ENCODE results near the gene CTBP2. TPM values are rescaled to one million over a fixed set of nuclear protein-coding genes. Genes with fewer than 3 reads are reported as not detected.
"Not testable (repeated sequence)": the region's sequence is repeated elsewhere in the genome, so short reads cannot be mapped to it uniquely, and the experiment has no call there.

CTBP2 gene
- total RNA-seq, 3 donors from 2014 or later, result 53.1 to 91.2 (median 65.9) TPM

DNA sequence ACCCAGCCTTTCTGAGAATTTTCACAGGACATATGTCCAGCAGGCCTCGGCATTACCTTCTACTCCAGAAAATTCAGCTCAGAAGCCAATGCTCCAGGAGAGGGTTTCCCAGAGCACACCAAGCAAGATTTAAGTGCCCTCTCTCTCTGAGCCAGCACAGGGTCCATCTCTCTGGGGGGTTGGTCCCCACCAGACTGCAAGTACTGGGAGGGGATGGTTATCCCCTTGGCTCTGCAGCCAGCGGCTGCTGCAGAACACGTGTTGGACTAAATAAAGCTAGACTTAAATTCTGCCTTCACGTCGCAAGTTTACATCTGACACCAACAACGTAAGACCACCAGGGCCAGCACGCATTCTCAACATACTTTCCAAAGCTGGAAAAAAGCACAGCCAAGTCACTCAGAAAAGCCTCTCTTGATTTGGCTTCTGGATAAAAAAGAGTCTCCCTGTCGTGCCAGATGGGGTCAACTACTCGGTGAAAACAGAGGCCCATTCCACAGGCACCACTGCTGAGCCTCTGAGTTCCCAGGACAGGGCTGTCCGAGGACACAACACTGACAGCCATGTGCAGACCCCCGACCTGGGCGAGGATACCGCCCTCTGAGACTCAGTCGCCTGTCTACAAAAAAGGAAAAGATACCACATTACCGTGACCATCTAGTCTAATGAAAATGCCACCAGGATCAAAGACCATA lies 77.3 kb downstream of the CTBP2 start:
- intact Hi-C loops (cut with DNase I; ENCODE audit: low total_unique reads), result no loop called here
- no peak overlapping the region for H3K27ac ChIP-seq
- no peaks in the 10 kb centered on the region for H3K27me3 ChIP-seq
- TF ChIP-seq POLR2A (IDR thresholded peaks at IDR 0.05), result no peak
- TF ChIP-seq, protein P1, sequence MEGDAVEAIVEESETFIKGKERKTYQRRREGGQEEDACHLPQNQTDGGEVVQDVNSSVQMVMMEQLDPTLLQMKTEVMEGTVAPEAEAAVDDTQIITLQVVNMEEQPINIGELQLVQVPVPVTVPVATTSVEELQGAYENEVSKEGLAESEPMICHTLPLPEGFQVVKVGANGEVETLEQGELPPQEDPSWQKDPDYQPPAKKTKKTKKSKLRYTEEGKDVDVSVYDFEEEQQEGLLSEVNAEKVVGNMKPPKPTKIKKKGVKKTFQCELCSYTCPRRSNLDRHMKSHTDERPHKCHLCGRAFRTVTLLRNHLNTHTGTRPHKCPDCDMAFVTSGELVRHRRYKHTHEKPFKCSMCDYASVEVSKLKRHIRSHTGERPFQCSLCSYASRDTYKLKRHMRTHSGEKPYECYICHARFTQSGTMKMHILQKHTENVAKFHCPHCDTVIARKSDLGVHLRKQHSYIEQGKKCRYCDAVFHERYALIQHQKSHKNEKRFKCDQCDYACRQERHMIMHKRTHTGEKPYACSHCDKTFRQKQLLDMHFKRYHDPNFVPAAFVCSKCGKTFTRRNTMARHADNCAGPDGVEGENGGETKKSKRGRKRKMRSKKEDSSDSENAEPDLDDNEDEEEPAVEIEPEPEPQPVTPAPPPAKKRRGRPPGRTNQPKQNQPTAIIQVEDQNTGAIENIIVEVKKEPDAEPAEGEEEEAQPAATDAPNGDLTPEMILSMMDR (IDR thresholded peaks at IDR 0.05), result no peak
- TF ChIP-seq POLR2AphosphoS5 (IDR thresholded peaks at IDR 0.05), result no peak
- H3K4me3 ChIP-seq, result no peak overlapping the region
- H3K9me3 ChIP-seq, result no peaks in the 10 kb centered on the region
- H3K36me3 ChIP-seq, result no peaks in the 10 kb centered on the region
- H3K4me1 ChIP-seq, result peaks cover 0 to 4% of the 10 kb centered on the region in 2 donors
- no peak for DNase-seq (ENCODE audit: low spot score in 2 of 2)

DNA sequence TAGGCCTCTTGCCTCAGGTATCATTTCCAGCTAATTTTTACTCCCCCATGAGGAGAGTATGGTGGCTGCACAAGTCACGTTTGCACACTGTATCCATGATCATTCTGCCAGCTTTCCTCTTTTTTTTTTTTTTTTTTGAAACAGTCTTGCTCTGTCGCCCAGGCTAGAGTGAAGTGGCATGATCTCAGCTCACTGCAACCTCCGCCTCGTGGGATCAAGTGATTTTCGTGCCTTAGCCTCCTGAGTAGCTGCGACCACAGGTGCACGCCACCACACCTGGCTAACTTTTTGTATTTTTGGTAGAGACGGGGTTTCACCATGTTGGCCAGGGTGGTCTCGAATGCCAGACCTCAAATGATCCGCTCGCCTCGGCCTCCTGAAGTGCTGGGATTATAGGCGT lies 77.9 kb downstream of the CTBP2 start:
- not testable (repeated sequence) for H3K27ac ChIP-seq

GRCh38 chr10:125081931-125082330 lies 78.4 kb downstream of the CTBP2 start:
- intact Hi-C loops (cut with DNase I; ENCODE audit: low total_unique reads), result no loop called here
- no peak for DNase-seq (ENCODE audit: low spot score in 2 of 2)
- no peak overlapping the region for H3K4me3 ChIP-seq
- no peaks in the 10 kb centered on the region for H3K36me3 ChIP-seq
- TF ChIP-seq, protein P1 (IDR thresholded peaks at IDR 0.05), result no peak
- TF ChIP-seq POLR2AphosphoS5 (IDR thresholded peaks at IDR 0.05) (no peak), POLR2A (IDR thresholded peaks at IDR 0.05) (no peak)
- H3K27me3 ChIP-seq, result no peaks in the 10 kb centered on the region
- no peaks in the 10 kb centered on the region for H3K9me3 ChIP-seq
- H3K4me1 ChIP-seq, result peaks cover 0 to 4% of the 10 kb centered on the region in 2 donors
- peak overlapping the region; percentile 21 to 55 for H3K27ac ChIP-seq

More for the DNA sequence above, 77.9 kb downstream of the CTBP2 start:
- H3K27me3 ChIP-seq; intact Hi-C loops (cut with DNase I; ENCODE audit: low total_unique reads); H3K4me3 ChIP-seq; H3K4me1 ChIP-seq; H3K9me3 ChIP-seq; H3K36me3 ChIP-seq; DNase-seq (ENCODE audit: low spot score in 2 of 2): not testable (repeated sequence)

DNA sequence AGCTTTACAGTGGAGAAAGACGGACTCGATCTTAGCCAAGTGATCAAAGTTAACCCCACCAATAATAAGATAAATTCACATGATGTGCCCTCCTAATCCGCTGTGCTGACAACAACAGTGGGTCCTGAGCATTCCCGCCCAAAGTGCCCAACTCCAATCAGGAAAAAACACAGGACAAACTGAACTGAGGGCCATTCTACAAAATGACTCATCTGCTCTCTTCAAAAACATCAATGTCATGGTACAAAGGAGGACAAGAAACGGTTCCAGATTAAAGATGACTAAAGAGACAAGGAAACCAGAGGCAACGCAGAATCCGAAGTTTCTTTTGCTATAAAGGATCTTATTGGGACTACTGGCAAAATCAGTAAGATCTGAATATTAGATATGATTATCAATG lies 79.4 kb downstream of the CTBP2 start:
- peaks cover 0 to 4% of the 10 kb centered on the region in 2 donors for H3K4me1 ChIP-seq
- TF ChIP-seq, protein P1 (IDR thresholded peaks at IDR 0.05), result no peak
- TF ChIP-seq POLR2A (IDR thresholded peaks at IDR 0.05), result no peak
- TF ChIP-seq POLR2AphosphoS5 (IDR thresholded peaks at IDR 0.05), result no peak
- intact Hi-C loops (cut with DNase I; ENCODE audit: low total_unique reads), result no loop called here
- H3K4me3 ChIP-seq, result no peak overlapping the region
- no peaks in the 10 kb centered on the region for H3K36me3 ChIP-seq
- H3K27ac ChIP-seq, result no peak overlapping the region
- no peaks in the 10 kb centered on the region for H3K9me3 ChIP-seq
- DNase-seq (ENCODE audit: low spot score in 2 of 2), result no peak
- no peaks in the 10 kb centered on the region for H3K27me3 ChIP-seq

GRCh38 chr10:125080296-125080695 lies 80.1 kb downstream of the CTBP2 start:
- Histone ChIP-seq H3K4me3 (no peak overlapping the region), H3K36me3 (no peaks in the 10 kb centered on the region), H3K27ac (no peak overlapping the region), H3K9me3 (no peaks in the 10 kb centered on the region), H3K27me3 (no peaks in the 10 kb centered on the region), H3K4me1 (peaks cover 0 to 4% of the 10 kb centered on the region in 2 donors)
- intact Hi-C loops (cut with DNase I; ENCODE audit: low total_unique reads), result no loop called here
- DNase-seq (ENCODE audit: low spot score in 2 of 2), result no peak
- TF ChIP-seq POLR2AphosphoS5 (IDR thresholded peaks at IDR 0.05) (no peak), POLR2A (IDR thresholded peaks at IDR 0.05) (no peak)
- TF ChIP-seq, protein P1 (IDR thresholded peaks at IDR 0.05), result no peak

All from breast epithelium (tissue), 4 donors.